GM08714 (cell line): ENCODE measurements around the gene SLC38A9.

Source experiments
- H3K4me3 ChIP-seq: fragments of 200-500 bp; sonication (Bioruptor generic); 2 replicates; pipeline ENCODE4 v1.5.1; 2014; ENCODE audit warnings: mild to moderate bottlenecking, low read length, inconsistent platforms
- ZNF274 ChIP-seq: IDR thresholded peaks from 2 replicates; pipeline ENCODE4 v1.6.1; 2012; ENCODE audit warnings: mild to moderate bottlenecking, low read depth, low read length

SLC38A9 gene

DNA sequence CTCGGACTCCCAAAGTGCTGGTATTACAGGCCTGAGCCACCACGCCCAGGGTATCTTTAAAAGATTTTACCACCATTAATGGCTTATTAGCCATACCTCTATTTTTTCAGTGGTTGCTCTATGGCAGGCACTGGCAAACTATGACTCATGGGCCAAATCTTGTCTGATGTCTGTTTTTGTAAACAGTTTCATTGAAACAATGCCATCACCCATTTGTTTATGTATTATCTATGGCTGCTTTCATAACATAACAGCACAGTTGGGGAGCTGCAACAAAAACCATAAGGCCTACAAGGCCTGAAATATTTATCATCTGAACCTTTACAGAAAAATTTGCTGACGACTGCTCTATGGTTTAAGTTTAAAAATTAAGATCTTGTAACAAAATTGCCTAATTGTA, 66.8 kb downstream of the SLC38A9 start:
- no peak overlapping the region for H3K4me3 ChIP-seq
- TF ChIP-seq ZNF274: no peak

DNA sequence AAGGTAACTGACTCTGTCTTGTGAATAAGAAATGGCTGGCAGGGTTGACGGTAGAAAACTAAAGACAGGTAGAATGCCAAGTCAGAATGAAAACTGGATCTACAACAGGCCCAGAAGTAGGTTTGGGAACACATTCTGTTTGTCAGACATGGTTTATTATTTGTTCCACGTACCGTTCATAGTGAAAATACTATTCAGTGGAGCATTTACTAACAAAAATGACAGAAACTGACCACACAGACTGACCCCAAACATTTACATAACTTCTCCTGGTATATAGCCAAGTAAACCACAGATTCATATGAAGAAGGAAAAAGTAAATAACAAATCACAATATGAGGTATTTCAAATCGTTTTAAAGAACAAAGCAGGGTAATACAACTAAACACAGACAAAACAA, 73.7 kb downstream of the SLC38A9 start:
- H3K4me3 ChIP-seq: no peak overlapping the region

DNA sequence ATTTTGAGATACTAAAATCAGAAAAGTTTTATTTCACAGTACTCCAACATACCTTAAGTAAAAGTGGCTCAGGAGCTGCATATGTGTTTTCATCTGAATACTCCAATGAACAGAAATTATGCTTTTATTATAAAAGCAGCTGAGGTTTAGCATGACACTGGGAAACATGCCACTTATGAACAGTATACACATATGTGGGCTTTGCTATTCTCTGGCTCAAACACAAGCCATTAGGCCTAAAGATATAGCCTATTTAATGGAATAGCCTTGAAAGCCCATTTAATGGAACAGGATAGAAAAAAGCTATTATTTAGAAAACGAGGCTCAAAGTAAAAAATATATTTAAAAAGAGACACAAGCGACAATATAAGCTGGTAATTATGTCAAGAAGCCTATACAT, 74.1 kb downstream of the SLC38A9 start:
- TF ChIP-seq ZNF274: no peak

More for the DNA sequence above, 73.7 kb downstream of the SLC38A9 start:
- no peak for TF ChIP-seq ZNF274

DNA sequence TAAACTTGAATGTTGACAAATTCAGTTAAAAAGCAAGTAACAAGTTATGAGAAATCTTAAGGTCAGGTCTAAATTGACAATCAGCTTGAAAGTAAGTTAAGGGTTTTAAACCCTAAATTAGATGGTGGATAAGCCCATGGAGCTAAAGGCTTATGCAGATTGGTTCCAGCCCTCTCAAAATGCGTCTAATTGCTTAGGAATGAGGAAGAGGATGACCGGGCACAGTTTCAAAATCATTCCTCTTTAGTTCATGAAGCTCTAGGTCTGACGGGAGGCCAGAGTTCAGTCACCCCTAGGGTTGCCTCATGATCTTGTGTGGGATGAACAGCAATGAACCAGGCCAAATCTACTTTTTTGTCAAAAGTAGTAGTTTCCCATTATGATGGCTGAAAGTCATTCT, 75.4 kb downstream of the SLC38A9 start:
- H3K4me3 ChIP-seq: no peak overlapping the region
- no peak for TF ChIP-seq ZNF274

More for the DNA sequence above, 74.1 kb downstream of the SLC38A9 start:
- H3K4me3 ChIP-seq: no peak overlapping the region

DNA sequence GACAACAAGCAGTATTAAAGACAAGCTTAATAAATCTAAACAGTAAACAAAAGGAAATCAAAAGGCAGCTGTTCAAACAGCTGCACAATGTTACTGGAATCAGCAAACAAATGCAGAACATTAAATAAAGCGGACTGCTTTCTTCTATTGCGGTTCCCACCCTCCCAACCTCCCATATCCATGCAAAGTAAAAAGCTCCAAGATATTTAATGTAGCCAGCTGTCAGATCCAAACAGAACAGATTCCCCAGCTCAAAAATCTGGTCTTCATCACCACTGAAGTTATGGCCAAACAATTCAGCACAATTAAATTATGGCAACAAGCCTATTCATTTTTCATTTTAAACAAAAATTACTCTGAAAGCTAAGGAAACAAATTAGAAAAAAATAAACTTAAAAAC, 75.9 kb downstream of the SLC38A9 start:
- TF ChIP-seq ZNF274: no peak

DNA sequence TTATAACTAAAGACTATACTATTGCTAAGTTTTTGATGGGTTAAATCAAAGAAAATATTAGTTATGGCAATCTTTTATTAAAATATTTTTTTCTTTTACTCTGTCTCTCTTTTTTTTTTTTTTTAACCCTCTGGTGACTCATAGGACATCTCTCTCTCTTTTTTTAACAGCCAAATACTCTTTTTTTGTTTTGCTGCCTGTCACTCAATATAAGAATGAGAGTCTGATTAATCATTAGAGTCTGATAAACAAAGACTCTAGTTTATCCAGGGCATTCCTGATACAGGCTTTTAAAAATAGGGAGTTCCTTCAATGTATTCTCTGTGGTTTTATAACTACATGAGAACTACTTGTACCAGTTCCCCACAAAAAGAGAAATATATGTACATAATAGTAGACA, 77.3 kb downstream of the SLC38A9 start:
- H3K4me3 ChIP-seq: no peak overlapping the region
- TF ChIP-seq ZNF274: no peak

More for the DNA sequence above, 75.9 kb downstream of the SLC38A9 start:
- no peak overlapping the region for H3K4me3 ChIP-seq

DNA sequence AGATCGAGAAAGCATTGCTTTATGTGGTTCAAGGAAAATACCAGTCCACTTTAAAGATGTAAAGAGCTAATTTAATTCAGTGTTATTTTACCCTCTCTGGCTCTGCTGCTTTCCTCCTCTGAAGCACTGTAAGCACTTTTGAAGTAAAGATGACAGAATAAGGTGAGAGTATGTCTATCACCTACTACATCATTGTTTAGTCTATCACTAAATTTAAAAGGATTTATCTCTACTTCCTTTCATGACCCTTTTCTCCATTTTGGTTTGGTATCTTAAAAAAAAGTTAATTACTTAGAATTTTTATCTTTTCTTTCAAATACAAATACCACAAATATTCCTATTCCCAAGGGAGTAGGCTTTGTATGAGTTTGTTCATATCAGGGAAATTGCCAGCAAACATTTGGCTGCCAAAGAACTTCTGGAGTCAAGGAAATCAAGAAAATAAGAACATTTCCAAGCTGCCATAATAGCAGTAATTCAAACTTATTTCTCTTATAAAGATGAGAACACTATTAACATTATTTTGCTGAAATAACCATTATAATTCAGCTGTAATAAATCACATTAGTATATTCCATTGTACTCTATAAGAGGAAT, 77.8 kb downstream of the SLC38A9 start:
- H3K4me3 ChIP-seq: no peak overlapping the region
- no peak for TF ChIP-seq ZNF274

DNA sequence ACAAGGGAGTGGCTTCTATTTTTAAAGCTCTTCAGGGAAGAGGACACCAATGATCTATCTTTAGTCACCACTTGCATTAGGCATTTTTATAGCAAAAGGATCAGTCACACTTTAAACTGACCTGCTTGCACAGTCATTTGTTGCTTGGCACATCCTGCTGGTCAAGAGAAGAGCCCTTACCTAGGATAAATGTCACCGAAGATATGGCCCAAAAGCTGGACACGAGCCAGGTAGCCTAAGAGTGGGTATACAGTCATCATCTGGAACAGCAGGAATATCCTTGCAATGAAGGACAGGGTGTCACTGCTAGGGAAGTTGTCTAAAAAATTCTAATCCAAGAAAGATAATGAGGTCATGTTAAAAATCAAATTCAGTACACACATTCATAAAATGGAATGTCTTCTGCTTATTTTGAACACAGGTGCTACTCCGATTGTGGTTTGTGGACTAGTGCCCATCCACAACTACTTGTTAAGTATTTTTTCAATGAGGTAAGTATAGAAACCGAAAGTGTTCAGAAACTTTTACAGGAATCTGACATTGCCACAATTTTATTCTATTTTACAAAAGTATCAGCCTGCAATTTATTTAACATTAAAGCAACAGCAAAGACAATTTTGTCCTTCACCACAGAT, 78.4 kb downstream of the SLC38A9 start:
- no peak overlapping the region for H3K4me3 ChIP-seq

DNA sequence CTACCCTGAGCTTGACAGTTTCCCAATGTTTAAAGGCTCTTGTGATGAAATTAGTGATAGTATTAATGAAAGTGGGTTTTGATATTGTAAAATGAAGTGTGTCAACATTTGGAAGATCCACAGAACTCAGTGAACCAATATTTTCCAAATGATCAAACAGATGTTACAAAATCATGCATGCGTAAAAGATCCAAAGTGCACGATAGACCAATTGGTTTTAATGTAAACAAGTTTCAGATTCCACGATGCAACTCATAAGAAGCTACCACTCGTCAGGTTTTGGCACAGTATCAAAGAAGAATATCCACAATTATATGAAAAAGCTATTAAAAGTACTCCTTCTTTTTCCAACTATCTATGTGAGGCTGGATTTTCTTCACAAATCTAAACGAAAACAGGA, 82.3 kb downstream of the SLC38A9 start:
- no peak overlapping the region for H3K4me3 ChIP-seq
- TF ChIP-seq ZNF274: no peak

More for the DNA sequence above, 78.4 kb downstream of the SLC38A9 start:
- no peak for TF ChIP-seq ZNF274

DNA sequence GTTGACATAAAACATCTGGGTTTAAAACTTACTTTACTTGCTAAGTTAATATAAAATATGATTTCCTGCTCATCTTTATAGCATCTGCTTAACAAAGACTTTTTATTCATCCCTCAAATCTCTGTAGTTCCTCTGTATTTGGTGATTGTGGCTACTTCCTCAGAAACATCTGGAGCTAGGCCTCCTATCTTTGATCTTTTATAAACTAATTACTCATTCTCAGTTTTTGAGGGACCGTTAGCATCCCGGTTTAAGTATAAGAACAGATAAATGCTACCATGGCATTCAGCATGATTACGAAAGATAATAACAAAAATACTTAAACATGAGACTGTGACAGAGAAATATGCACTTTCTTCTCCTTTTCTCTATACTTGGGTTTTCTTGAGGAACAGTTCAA, 85.3 kb downstream of the SLC38A9 start:
- H3K4me3 ChIP-seq: no peak overlapping the region
- no peak for TF ChIP-seq ZNF274

DNA sequence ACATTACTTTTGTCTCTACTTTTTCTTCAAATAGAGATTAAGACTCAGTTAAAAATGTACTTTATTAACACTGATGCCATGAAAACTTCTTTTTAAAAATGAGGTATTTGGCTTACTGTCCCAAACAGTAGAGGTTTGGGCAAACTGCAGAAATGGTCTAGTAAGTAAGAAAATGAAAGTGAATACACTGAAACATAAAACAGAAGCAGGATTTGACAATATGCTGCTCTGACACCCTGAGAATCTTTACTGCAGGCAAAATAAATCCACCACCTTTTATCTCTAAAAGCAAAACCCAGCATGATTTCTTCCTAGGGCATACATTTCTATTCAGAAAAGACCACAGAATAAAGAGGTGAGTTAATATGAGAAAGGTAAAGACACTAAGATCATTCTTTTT, 86.2 kb downstream of the SLC38A9 start:
- TF ChIP-seq ZNF274: no peak
- H3K4me3 ChIP-seq: no peak overlapping the region

DNA sequence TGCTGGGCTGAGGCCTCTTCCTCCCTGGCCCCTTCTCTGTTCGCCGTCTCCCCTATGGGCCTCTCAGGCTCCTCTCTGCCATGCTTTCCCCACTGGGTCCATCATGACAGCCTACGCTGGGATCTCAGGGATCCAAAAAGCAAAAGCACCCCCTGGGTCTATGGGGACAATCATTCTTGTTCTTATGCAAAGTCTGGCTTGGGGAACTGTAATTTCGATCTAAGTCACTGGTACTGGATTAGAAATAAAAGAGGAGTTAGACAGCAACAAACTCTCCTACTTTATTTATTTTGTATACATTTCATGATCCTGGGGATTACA, 86.6 kb downstream of the SLC38A9 start:
- TF ChIP-seq ZNF274: no peak
- no peak overlapping the region for H3K4me3 ChIP-seq

DNA sequence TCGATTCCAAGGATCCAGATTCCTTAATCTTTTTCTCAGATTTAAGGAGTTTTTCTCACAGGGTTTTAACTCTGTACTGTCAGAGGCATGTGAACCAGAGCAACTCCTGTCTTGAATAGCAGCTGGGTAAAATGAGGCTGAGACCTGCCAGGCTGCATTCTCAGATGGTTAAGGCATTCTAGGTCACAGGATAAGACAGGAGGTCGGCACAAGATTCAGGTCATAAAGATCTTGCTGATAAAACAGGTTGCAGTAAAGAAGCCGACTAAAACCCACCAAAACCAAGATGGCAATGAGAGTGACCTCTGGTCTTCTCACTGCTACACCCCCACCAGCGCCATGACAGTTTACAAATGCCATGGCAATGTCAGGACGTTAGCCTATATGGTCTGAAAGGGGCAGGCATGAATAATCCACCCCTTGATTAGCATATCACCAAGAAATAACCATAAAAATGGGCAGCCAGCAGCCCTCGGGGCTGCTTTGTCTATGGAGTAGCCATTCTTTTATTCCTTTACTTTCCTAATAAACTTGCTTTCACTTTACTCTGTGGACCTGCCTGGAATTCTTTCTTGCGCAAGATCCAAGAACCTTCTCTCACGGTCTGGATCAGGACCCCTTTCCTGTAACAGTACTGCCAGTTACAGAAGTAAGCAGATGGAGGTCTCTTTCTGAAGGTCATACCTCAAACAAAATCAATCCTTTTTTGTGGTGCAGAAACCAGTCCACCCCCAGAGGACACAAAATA, 87.1 kb downstream of the SLC38A9 start:
- TF ChIP-seq ZNF274: no peak
- no peak overlapping the region for H3K4me3 ChIP-seq

DNA sequence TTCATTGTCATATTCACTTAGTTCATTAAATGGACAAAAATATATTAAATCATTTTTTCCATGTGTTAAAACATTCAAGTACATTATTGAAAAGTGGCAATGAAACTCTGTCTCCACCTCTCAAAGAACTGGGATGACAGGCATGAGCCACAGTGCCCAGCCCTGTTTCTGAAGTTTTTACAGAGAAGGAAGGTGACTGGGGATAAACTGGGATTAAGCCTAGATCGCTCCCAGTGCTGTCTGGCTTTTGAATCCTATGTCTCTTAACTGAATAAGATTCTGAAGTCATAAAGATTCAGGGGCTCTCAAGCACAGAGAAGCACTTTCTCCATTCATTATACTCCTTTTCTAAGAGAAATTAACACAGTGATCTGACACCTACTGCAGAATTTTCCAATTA, 88.3 kb downstream of the SLC38A9 start:
- no peak for TF ChIP-seq ZNF274
- H3K4me3 ChIP-seq: no peak overlapping the region

DNA sequence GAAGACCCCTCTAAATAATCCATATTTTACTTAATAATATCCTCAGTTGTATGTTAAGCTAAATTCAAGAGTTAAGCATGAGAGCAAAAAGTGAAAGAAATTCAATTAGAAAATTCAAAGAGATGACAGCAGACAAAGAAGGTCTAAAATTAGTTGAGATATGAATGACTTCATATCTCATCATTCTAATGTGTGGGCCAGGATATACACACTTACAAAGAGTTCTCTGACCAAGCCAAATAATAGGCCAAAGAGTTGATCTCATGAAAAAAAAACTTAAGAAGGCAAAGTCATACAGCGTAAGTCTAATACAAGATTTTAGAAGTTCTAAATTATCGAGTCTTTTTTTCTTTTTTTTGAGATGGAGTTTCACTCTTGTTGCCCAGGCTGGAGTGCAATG, 89.7 kb downstream of the SLC38A9 start:
- TF ChIP-seq ZNF274: no peak
- no peak overlapping the region for H3K4me3 ChIP-seq
